K562 (cell line): ENCODE data around the gene OR10D3. TPM values are rescaled to one million over a fixed set of nuclear protein-coding genes. Genes with fewer than 3 reads are reported as not detected.

Experiments
- CCAR2 ChIP-seq: fragments of 200-400 bp; formaldehyde crosslinking; IDR thresholded peaks from 2 replicates; pipeline ENCODE4 v1.6.1; 2017; ENCODE audit warnings: mild to moderate bottlenecking, low read depth, low read length
- CXXC5 ChIP-seq: fragments of 250-450 bp; sonication (Bioruptor Pico); IDR thresholded peaks from 2 replicates; pipeline ENCODE4 v1.8.0; 2022; ENCODE audit warnings: inconsistent platforms, mild to moderate bottlenecking, moderate library complexity
- ETV1 ChIP-seq: fragments of 450-650 bp; conservative IDR thresholded peaks from 2 replicates; pipeline ENCODE4 v1.6.1; 2016; ENCODE audit warnings: missing genetic modification characterization, control low read depth, low read depth, missing compliant biosample characterization
- GATAD2B ChIP-seq: fragments of 450-650 bp; IDR thresholded peaks from 2 replicates; pipeline ENCODE4 v1.6.1; 2017; ENCODE audit warnings: mild to moderate bottlenecking, borderline replicate concordance
- MBD2 ChIP-seq: sonication (generic); IDR thresholded peaks from 2 replicates; pipeline ENCODE4 v1.6.1; 2016; ENCODE audit warnings: low read depth, borderline replicate concordance
- MEIS2 ChIP-seq: fragments of 450-650 bp; IDR thresholded peaks from 2 replicates; pipeline ENCODE4 v1.6.1; 2014; ENCODE audit warnings: mild to moderate bottlenecking; ENCODE audit not compliant: partially characterized antibody
- MYC ChIP-seq, 2 experiments: fragments of 250-450 bp in 1 of 2; sonication (Bioruptor Pico) in 1 of 2; IDR thresholded peaks; 2 replicates each; pipeline versions ENCODE4 v1.5.1 to v1.6.1; 2012 to 2021; ENCODE audit warnings: low read depth in 2 of 2, borderline replicate concordance in 1 of 2, improper control_type of control experiment in 1 of 2, low read length in 1 of 2, mild to moderate bottlenecking in 1 of 2, moderate library complexity in 1 of 2
- NCOR1 ChIP-seq: fragments of 450-650 bp; IDR thresholded peaks from 2 replicates; pipeline ENCODE4 v1.6.1; 2016; ENCODE audit warnings: mild to moderate bottlenecking, moderate library complexity
- NR2F6 ChIP-seq: fragments of 450-650 bp; formaldehyde crosslinking; IDR thresholded peaks from 2 replicates; pipeline ENCODE4 v1.4.0; 2020; ENCODE audit warnings: mild to moderate bottlenecking
- RNF2 ChIP-seq: sonication (generic); IDR thresholded peaks from 2 replicates; pipeline ENCODE4 v1.6.1; 2016
- SMAD3 ChIP-seq: fragments of 450-650 bp; formaldehyde crosslinking; conservative IDR thresholded peaks from 2 replicates; pipeline ENCODE4 v1.4.0; 2020; ENCODE audit warnings: mild to moderate bottlenecking
- SMAD4 ChIP-seq: fragments of 250-450 bp; sonication (Bioruptor Pico); conservative IDR thresholded peaks from 2 replicates; pipeline ENCODE4 v1.8.0; 2021; ENCODE audit warnings: inconsistent platforms, mild to moderate bottlenecking, moderate library complexity
- SMARCC2 ChIP-seq: fragments of 450-650 bp; IDR thresholded peaks from 2 replicates; pipeline ENCODE4 v1.6.1; 2017; ENCODE audit warnings: antibody characterized with exemption, moderate library complexity, mild to moderate bottlenecking, low read depth
- TCF3 ChIP-seq: sonication (generic); formaldehyde crosslinking; IDR thresholded peaks from 2 replicates; pipeline ENCODE4 v1.4.0; 2020; ENCODE audit warnings: mild to moderate bottlenecking, missing genetic modification reagents
- ZBED1 ChIP-seq: IDR thresholded peaks from 2 replicates; pipeline ENCODE4 v1.6.1; 2014
- ZKSCAN3 ChIP-seq: fragments of 250-450 bp; sonication (Bioruptor Pico); IDR thresholded peaks from 2 replicates; pipeline ENCODE4 v1.4.0; 2020
- ZNF121 ChIP-seq: sonication (generic); formaldehyde crosslinking; conservative IDR thresholded peaks from 2 replicates; pipeline ENCODE4 v1.8.0; 2022; ENCODE audit warnings: missing genetic modification reagents
- ZNF174 ChIP-seq: fragments of 250-450 bp; sonication (Bioruptor Pico); IDR thresholded peaks from 2 replicates; pipeline ENCODE4 v1.4.0; 2020; ENCODE audit warnings: mild to moderate bottlenecking
- ZNF384 ChIP-seq: IDR thresholded peaks from 2 replicates; pipeline ENCODE4 v1.6.1; 2012; ENCODE audit warnings: low read depth, low read length, improper control_type of control experiment
- ZNF507 ChIP-seq: conservative IDR thresholded peaks from 2 replicates; pipeline ENCODE4 v1.6.1; 2017; ENCODE audit warnings: missing genetic modification characterization, missing compliant biosample characterization
- ZSCAN32 ChIP-seq: fragments of 450-650 bp; formaldehyde crosslinking; IDR thresholded peaks from 2 replicates; pipeline ENCODE4 v1.4.0; 2020; ENCODE audit warnings: mild to moderate bottlenecking, moderate library complexity
- polyA plus RNA-seq, 8 experiments: library from polyadenylated mRNA; depleted of rRNA in 4 of 8; stranded (reverse) in 5 of 8; unstranded in 3 of 8; fragments of >200 nt; fragmentation: Nextera tagmentation in 2 of 8; fragmentation: Illumina TruSeq in 1 of 8; extraction: Ambion mirVana in 2 of 8; extraction: Trizol in 1 of 8; gene quantifications; 2 replicates each; pipeline versions ENCODE4 v1.2.1 to v1.2.3, GENCODE V29; 2011 to 2014; ENCODE audit warnings: inconsistent platforms in 1 of 8, missing spikeins in 1 of 8
- total RNA-seq, 7 experiments: library from RNA; depleted of rRNA in 6 of 7; stranded (reverse); fragments of >200 nt in 6 of 7; fragmentation: Illumina TruSeq in 2 of 7; extraction: Trizol in 2 of 7; gene quantifications; 2 replicates each; pipeline versions ENCODE4 v1.2.1 to v1.2.3, GENCODE V29; 2011 to 2021; ENCODE audit warnings: low replicate concordance in 1 of 7
- TF ChIP-seq, protein P1 (sequence below): sonication (generic); formaldehyde crosslinking; IDR thresholded peaks from 2 replicates; pipeline ENCODE4 v1.8.0; 2023; ENCODE audit warnings: missing genetic modification reagents, mild to moderate bottlenecking, borderline replicate concordance
- TF ChIP-seq, protein P2 (sequence below): fragments of 450-650 bp; IDR thresholded peaks from 2 replicates; pipeline ENCODE4 v1.6.1; 2017; ENCODE audit warnings: mild to moderate bottlenecking, moderate library complexity
- TF ChIP-seq, protein P3 (sequence below): fragments of 250-450 bp; sonication (Bioruptor Pico); IDR thresholded peaks from 2 replicates; pipeline ENCODE4 v1.8.0; 2021; ENCODE audit warnings: mild to moderate bottlenecking, moderate library complexity

Gene OR10D3
- total and polyA plus RNA-seq, 9 of the 15 experiments (the other 6 are each of a cell fraction or from before 2014, with no cell fraction given), result 0.07 to 2.9 (median 0.80) TPM; not detected in 1

DNA sequence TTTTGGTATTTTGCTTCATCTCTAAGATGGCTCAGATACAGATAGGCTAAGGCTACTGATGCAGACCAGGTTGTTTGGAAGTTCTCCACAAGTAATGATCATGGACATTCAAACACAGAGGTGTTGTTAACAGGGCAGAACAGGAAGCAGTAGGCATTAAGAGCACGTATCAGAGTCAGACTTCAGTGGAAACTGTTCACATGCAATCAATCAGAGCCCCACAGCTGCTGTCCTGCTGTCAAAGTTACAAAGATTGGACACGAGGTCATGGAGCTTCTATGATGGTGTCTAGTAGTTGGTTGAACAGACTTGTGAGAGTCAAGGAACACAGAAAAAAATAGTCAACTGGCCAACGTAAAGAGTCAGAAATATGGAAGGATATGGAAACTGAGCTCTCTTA, 19.8 kb downstream of the OR10D3 start (continued):
- no peak for TF ChIP-seq SMAD3 (CRISPR knock-in tag)
- TF ChIP-seq NR2F6 (CRISPR knock-in tag), result no peak
- TF ChIP-seq GATAD2B, result no peak
- TF ChIP-seq ZNF507, result no peak
- TF ChIP-seq NCOR1, result peak; percentile 55
- no peak for TF ChIP-seq MYC (IDR thresholded peaks at IDR 0.05; ENCODE audit: low read depth, low read length)
- no peak for TF ChIP-seq MYC (CRISPR knock-in tag; IDR thresholded peaks at IDR 0.05; ENCODE audit: borderline replicate concordance, low read depth)
- peak; percentile 30; the same call in 1 of the 2 replicates for TF ChIP-seq ETV1
- TF ChIP-seq SMAD4 (CRISPR knock-in tag), result peak; percentile 48; the same call in 1 of the 2 replicates
- TF ChIP-seq RNF2, result 0 out of 2 replicates have a peak, but pooled peaks have one; percentile 14
- no peak for TF ChIP-seq ZSCAN32 (CRISPR knock-in tag)
- no peak for TF ChIP-seq ZNF174 (CRISPR knock-in tag)
- peak; percentile 95 for TF ChIP-seq MEIS2
- TF ChIP-seq, protein P1, sequence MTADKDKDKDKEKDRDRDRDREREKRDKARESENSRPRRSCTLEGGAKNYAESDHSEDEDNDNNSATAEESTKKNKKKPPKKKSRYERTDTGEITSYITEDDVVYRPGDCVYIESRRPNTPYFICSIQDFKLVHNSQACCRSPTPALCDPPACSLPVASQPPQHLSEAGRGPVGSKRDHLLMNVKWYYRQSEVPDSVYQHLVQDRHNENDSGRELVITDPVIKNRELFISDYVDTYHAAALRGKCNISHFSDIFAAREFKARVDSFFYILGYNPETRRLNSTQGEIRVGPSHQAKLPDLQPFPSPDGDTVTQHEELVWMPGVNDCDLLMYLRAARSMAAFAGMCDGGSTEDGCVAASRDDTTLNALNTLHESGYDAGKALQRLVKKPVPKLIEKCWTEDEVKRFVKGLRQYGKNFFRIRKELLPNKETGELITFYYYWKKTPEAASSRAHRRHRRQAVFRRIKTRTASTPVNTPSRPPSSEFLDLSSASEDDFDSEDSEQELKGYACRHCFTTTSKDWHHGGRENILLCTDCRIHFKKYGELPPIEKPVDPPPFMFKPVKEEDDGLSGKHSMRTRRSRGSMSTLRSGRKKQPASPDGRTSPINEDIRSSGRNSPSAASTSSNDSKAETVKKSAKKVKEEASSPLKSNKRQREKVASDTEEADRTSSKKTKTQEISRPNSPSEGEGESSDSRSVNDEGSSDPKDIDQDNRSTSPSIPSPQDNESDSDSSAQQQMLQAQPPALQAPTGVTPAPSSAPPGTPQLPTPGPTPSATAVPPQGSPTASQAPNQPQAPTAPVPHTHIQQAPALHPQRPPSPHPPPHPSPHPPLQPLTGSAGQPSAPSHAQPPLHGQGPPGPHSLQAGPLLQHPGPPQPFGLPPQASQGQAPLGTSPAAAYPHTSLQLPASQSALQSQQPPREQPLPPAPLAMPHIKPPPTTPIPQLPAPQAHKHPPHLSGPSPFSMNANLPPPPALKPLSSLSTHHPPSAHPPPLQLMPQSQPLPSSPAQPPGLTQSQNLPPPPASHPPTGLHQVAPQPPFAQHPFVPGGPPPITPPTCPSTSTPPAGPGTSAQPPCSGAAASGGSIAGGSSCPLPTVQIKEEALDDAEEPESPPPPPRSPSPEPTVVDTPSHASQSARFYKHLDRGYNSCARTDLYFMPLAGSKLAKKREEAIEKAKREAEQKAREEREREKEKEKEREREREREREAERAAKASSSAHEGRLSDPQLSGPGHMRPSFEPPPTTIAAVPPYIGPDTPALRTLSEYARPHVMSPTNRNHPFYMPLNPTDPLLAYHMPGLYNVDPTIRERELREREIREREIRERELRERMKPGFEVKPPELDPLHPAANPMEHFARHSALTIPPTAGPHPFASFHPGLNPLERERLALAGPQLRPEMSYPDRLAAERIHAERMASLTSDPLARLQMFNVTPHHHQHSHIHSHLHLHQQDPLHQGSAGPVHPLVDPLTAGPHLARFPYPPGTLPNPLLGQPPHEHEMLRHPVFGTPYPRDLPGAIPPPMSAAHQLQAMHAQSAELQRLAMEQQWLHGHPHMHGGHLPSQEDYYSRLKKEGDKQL, result no peak
- TF ChIP-seq ZNF384, result no peak
- TF ChIP-seq CCAR2, result no peak
- no peak for TF ChIP-seq SMARCC2
- TF ChIP-seq ZNF121 (CRISPR knock-in tag), result no peak
- TF ChIP-seq, protein P2, sequence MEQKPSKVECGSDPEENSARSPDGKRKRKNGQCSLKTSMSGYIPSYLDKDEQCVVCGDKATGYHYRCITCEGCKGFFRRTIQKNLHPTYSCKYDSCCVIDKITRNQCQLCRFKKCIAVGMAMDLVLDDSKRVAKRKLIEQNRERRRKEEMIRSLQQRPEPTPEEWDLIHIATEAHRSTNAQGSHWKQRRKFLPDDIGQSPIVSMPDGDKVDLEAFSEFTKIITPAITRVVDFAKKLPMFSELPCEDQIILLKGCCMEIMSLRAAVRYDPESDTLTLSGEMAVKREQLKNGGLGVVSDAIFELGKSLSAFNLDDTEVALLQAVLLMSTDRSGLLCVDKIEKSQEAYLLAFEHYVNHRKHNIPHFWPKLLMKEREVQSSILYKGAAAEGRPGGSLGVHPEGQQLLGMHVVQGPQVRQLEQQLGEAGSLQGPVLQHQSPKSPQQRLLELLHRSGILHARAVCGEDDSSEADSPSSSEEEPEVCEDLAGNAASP, result no peak
- TF ChIP-seq, protein P3, sequence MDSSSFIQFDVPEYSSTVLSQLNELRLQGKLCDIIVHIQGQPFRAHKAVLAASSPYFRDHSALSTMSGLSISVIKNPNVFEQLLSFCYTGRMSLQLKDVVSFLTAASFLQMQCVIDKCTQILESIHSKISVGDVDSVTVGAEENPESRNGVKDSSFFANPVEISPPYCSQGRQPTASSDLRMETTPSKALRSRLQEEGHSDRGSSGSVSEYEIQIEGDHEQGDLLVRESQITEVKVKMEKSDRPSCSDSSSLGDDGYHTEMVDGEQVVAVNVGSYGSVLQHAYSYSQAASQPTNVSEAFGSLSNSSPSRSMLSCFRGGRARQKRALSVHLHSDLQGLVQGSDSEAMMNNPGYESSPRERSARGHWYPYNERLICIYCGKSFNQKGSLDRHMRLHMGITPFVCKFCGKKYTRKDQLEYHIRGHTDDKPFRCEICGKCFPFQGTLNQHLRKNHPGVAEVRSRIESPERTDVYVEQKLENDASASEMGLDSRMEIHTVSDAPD (CRISPR knock-in tag), result no peak
- no peak for TF ChIP-seq MBD2
- TF ChIP-seq ZKSCAN3 (CRISPR knock-in tag), result no peak
- TF ChIP-seq ZBED1, result no peak
- peak; percentile 36 for TF ChIP-seq CXXC5 (CRISPR knock-in tag)
- peak; percentile 46 for TF ChIP-seq TCF3 (CRISPR knock-in tag)
